HG02678 (cell line): ENCODE results near the gene NOS1AP.
"Not testable (repeated sequence)": the region's sequence is repeated elsewhere in the genome, so short reads cannot be mapped to it uniquely, and the experiment has no call there.

ENCODE experiments used
- ATAC-seq: cut with Tn5 transposase; IDR thresholded peaks from one replicate; pipeline ENCODE4 v1.9.1; 2021; ENCODE audit warnings: mild to moderate bottlenecking, moderate library complexity; ENCODE audit not compliant: unreplicated experiment

Gene NOS1AP

DNA sequence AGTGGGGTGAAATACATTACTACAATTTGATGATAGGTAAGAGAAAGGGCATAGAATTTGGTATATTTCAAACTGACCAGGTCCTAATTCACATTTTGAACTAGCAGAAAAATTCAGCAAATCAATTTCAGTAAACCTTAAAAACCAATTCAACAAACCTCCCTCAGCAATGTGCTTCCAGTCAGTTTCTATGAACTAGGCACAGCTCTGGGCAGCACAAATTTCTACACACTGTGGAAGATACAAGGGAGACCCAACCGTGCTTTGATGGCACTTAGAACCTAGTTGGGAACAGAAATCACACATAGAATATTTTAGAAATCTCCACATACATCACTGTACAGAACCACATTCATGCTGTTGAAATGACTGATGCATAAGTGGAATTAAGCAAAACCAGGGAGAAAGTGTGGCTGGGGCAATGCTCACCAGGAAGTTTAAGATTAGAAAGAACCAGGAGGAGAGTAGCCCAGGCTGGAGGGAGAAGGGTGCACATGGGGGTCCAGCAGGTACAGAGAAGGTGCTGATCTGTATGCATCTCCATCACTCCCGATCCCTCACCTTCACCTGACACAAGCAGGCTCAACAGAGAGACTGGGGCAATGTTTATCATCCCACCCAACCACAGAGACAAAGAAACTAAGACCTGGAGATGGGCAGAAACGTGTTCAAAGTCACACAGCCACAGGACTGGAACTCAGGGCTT is 326.9 kb downstream of the NOS1AP start:
- ATAC-seq, result no peak

DNA sequence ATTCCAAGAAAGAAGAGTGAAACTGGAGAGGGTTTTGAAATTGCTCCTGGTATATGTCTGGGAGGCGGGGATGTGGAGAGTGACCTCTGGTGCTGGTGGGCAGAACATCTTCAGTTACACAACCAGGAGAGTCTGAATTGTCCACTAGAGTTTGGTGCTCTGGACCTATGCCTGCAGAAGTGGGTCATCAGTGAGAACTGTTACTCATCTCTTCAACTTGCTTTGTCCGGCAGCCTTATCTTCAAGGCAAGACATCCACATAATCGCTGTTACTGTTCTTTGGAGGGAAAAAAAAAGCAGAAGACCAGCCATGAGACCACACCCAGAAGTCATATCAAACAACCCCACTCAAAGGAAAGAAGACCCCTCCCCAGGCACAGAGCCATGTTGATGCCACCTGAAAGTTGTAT is 327.6 kb downstream of the NOS1AP start:
- no peak for ATAC-seq

DNA sequence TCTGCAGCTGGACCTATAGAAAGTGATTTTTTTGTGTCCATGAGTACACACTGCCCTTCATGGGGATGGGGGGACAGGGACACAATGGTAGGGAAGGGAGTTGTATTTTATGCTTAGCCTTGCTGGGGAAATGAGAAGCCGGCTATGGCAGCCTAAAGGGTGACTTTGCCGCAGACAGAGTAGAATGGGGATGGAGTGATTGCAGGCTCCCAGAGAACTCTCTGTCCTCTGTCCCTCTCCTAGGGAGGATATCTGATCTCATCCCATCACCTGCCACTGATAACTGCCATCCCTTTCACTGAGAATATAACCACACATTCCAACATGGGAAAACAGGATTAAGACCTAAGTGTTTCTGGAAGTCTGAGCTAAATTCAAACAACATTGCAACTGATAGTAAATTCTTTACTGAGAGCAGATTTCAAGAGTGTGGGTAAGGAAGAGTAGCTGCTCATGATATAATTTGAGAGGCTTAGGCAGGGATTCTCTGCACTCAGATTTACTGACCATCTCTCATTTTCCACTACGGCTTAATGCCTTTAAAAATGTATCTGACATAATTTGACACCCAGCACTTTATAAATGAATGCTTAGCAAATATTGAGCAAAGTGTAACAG is 328.6 kb downstream of the NOS1AP start:
- no peak for ATAC-seq

DNA sequence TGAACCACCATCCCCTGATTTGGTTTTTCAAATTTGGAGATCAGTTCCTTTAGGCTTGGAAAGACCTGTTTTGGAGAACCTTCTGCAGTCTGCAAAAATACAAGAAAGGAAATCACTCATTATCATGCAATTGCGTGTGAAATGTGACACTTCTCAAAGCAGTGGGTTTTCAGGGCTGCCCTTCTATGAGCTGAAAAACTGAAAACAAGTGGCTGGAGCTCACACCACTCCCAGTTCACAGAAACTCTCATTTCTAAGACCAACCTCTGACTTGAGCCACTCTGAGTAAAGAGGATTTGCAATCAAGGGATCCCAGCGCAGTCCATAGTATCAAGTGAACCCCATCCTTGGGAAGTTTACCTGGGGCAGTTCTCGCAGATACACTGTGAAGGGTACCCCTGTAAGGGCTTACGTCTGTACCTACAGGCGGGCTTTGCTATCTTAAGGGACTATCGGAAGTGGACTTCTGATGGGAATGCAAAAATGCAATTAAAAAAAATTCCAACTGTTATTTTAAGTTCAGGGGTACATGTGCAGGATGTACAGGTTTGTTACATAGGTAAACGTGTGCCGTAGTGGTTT is 329.6 kb downstream of the NOS1AP start:
- ATAC-seq, result no peak

DNA sequence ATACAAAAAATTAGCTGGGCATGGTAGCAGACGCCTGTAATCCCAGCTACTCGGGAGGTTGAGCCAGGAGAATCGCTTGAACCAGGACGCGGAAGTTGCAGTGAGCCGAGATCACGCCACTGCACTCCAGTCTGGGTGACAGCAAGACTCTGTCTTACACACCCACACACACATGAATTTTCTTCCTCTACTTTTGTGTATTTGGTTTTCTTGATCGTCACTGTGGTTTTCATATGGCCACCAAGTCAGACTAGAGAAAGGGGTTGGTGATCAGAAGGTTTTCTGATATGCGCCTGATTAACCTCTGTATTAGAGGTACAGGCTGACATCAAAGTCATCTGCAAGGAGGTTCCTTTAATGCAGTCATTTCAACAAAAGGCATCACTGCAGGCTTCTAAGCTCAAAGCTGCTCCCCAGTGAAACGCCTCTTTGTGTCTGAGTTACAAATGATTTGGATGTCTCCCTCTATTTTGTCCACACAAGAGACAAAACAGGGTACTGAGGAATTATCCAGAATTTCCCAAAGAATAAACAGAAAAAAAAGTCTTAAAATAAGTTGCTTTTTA is 331.4 kb downstream of the NOS1AP start:
- ATAC-seq, result no peak

DNA sequence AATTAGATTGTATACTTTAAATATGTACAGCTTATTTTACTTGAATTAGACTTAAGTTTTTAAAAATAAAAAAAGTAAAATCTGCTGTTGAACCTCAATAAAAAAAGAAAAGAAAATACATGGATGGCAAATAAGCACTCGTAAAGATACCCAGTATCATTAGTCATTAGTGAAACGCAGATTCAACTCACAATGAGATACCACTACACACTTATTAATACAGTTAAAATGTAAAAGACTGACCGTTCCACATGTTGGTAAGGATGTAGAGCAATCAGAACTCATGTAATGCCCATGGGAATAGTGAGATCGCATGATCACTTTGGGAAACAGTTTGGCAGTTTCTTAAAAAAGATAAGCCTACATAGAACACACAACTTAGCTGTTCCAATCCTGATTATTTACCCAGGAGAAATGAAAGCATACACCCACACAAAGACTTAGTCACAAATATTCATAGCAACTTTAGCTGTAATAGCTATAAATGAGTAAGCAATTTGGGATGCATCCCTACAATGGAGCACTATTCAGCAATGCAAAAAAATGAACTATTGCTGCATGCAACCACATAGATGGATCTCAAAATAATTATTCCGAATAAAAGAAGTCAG is 335.2 kb downstream of the NOS1AP start:
- no peak for ATAC-seq

DNA sequence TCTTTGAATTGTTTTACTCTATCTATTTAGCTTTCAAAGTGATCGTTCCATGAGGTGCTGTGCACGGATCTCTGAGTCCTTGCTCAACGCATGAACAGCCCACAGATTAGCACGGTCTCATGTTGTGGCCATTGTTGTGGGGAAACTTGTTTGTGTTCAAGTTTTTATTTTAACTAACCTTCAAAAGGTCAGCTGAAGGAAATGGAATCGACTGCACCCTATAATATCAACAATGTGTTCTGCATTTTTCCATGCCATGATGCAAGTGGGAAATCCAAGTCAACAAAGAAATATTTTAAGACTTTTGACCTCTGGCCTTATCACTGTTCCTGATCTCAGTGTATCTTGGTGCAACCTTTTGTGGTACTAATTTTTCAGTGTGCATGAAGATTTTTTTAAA is 336.3 kb downstream of the NOS1AP start:
- no peak for ATAC-seq

DNA sequence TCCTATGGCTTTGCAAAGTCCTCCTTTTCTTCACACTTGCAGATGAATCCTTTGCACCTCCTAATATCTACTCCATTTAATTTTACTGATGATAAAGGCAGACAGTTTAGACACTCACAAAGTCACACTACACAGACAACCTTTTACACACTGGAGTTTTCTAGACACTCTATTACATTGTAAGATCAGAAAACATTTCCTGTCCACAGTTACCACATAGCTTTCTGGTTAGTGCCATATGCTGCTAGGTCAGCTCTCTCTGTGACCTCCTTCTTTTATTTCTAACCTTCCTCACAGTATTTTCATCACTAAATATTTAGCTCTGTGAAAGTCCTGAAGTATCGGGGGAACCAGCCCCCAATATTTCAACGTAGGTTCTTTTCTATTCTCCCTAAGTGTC is 337.3 kb downstream of the NOS1AP start:
- ATAC-seq, result no peak

DNA sequence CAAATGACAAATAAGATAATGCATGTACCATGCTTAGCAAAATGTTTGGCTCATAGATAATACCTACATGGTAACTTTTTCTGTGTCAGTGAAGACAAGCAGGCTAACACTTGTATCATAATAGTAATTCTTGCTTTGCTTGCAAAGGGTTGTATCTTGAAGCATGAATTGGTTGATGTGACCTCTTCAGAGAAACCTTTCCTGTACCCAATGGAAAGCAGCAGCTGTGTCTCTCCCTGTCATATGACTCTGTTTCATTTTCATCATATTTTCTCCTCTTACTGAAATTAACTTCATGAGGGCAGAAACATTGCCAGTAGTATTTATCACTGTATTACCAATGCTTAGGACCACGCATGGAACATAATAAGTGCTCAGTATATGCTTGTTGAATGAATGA is 338.0 kb downstream of the NOS1AP start:
- ATAC-seq, result no peak

DNA sequence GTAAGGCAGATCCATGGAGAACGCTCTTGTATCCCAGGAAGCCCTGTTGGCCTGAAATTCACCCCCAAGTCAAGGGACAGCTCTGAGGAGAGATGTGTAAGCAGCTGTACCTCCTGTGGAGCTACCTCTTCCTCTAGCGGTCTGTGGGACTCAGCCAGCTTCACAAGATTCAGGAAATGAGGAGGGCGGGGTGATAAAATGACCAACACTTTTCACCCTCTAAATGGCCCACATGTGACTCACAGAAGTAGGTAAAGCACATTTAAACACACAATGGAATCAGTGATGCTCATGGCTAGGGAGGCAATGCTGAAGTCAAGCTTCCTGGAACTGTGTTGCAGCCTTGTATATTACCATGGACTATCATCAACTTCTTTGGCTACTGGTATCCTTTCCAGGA is 342.5 kb downstream of the NOS1AP start, which contains the start of gene SH2D1B:
SH2D1B (minus strand) TSS at position 135 of the 400 bp plus-strand sequence; CDS start at position 15, 120 bp downstream.
- no peak for ATAC-seq

DNA sequence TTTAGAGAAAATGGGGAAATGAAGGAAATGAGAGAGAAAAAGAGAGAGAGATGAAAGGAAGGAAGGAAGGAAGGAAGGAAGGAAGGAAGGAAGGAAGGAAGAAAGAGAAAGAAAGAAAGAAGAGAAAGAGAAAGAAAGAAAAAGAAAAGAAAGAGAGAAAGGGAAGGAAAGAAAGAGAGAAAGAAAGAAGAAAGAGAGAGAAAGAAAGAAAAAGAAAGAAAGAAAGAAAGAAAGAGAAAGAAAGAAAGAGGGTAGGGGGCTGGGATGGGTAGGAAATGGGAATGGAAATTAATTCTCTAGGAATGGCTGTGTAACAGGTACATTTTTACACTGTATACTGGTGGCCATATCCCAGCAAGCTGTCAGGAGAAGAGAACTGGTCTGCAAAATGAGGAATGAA is 346.7 kb downstream of the NOS1AP start:
- no peak for ATAC-seq

DNA sequence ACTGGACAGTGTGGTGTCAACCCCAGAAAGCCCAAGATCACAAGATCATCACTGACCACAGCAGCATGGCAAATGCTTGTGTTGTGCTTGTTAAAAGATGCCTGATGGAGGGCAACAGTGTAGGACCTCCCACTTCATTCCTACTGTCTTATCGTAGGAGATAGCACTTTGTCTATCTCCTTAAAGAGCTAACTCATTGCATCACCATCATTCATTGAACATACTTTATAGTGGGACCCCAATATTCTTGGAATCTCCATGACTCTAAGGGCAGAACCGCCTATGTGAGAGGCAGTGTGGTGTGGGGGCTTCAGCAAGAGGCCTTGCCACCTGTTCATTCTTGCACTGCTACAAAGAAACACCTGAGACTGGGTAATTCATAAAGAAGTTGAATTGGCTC is 347.4 kb downstream of the NOS1AP start:
- no peak for ATAC-seq

DNA sequence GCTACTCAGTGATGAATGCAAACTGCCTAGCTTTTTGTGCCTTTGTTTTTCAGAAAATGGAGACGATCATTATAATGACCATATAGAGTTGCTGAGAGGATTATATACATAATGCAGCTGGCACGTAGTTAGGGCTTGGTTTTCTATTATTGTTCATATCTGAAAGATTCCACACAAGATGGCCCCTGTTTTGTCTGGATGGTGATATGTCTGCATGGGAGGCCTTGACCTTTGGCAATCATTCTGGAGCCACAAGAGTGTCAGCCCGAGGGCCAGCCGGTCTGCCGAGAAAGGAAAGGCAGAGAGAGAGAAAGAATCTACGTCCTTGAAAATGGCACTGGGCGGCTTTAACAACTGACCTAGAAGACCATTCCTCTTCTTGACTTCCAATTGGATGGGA is 348.2 kb downstream of the NOS1AP start:
- no peak for ATAC-seq

DNA sequence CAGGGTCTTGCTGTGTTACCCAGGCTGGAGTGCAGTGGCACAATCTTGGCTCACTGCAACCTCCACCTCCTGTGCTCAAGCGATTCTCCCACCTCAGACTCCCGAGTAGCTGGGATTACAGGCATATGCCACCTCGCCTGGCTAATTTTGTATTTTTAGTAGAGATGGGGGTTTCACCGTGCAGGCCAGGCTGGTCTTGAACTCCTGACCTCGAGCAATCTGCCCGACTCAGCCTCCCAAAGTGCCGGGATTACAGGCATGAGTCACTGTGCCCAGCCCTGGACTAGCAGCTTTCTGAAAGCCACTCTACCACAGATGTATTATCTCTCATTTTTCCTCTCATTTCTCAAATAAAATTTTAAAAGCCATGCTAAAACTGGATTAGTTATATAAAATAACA is 349.1 kb downstream of the NOS1AP start:
- not testable (repeated sequence) for ATAC-seq

DNA sequence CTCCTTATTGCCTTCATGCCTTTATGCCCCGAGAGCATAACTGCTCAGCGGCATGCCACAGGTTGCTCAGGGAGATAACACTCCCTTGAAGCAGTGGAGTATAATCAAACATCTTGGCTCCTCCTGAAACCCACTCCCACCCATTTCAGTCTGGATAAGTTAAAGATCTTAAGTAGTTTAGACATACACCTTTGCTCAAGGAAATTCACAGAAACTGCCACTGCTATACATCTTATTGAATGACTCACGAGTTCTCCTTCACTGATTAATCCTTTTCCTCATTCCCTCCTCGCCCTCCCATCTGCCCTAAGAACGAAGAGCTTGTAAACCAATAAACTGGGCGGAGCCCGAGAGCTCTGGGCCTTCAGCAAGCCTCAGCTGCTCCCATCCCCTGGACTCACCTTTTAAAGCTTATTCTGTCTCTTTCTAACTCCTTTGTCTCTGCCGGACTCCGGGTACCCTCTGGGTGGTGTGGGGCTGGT is 350.0 kb downstream of the NOS1AP start:
- ATAC-seq, result not testable (repeated sequence)
